Measurements from ENCODE around the gene SCART1.
A peak's percentile ranks its signal among the peaks of the same experiment; 100 is the strongest.
"Not testable (repeated sequence)": the region's sequence is repeated elsewhere in the genome, so short reads cannot be mapped to it uniquely, and the experiment has no call there.

The SCART1 gene

DNA sequence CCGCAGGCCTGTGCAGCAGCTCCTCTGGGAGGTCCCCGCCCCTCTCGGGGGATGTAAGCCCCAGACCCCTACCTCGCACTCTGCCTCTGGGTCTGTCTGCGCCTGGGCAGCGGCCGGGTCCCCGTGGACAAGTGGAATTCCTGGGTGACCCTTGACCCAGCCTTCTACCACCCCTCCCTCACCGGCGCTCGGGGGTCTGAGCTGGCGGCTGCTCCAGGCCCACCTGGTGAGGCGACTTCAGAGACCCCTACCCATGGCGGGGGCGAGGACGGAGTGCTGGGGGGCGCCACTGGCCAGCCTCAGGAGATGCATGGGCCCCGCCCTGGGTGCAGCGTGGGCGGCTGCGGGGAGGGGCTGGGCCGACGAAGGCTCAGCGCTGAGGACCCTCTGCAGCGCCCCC, 21.0 kb upstream of the SCART1 start:
- ATAC-seq, DNase-seq: not testable (repeated sequence)

DNA sequence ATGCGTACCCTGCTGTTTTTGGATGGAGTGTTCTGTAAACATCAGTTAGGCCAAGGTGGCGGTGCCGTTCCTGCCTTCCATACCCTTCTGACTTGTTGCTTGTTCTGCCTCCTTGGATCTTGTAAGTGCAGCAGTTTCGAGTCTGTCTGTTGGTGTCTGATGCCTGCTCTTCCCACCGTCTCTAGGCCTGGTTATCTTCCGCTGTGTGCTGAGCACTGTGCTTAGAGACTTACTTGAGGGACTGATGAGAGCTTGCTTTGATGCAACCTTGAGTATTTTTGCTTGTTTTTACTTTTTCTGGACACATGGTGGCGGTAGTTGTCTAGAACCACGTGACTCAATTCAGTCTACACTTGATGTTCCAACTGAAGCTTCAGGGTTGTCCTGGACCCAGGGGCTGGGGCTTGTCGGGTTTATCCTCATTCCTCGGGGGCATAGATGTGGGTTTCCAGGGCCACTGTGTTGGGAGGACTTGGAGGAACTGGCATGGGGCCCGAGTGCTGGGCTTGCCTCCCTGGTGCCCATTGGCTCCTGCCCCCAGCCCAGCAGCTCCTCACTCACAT, 15.0 kb upstream of the SCART1 start:
- ATAC-seq (no peak), DNase-seq (no peak)

DNA sequence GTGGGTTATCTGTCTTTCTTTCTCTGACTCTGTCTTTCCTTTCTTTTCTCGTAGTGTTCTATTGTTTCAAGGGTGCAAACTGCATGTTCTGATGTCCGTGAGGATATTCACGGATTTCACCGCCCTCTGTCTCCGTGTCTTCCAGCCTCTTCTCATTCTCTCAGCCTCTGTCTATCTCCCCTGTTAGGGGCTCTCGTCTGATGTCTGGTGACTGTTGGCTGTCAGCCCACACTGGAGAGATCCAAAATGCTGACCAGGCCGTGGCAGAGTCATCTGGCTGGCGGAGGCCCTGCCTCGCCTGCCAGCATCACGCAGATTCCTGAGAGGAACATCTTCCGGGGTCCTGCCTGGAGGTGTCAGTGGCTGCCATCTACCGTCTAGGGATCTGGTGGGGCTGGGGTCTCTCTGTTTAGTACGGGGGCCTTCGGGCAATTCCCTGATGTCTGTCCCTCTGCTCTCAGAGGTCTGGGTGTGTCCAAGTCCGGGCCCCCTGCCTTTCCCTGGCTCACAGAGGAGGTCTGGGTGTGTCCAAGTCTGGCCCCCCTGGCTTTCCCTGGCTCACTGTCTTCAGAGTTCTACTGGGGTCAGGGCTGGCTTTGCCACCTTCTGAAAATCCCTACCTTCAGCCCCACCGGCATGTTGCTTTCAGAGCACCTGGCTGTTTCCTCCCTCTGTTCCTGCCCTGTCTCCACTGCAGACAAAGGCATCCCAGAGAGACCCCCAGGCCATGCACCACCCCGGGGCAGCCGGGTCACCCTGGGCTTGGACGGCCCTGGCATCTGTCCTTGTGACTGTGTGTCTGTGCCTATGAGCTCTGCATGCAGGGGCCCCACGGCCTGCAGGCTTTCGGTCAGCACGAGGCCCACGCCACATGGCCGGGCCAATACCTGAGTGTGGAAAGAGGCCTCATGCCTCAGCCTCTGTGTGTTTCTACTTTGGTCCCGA, 14.0 kb upstream of the SCART1 start:
- no peak for ATAC-seq
- no peak for DNase-seq

DNA sequence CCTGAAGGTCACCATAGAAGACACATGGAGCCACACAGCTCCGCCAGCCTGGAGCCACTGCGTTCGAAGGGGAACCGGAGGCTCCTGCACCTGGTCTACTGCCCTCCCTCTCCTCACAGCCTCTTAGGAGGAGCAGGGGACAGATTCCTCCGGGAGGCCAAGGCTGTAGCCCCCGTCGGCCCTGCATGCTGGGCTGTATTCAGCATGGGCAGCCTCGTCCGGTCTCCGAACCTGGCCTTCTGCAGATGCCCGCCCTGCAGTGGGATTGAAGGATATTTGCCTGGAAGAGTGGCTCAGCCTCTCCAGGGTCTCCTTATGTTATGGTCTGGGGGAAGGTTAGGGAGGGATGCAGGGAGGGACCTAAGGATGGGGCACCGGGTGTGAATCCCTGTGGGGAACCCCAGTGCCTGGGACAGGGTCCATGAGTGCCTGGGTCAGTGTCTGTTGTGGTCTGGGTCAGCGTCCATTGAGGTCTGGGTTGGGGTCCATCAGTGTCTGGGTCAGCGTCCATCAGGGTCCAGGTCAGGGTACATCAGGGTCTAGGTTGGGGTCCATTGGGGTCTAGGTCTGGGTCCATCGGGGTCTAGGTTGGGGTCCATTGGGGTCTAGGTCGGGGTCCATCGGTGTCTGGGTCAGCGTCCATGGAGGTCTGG, 13.0 kb upstream of the SCART1 start:
- ATAC-seq (no peak), DNase-seq (no peak)

GRCh38 chr10:133441356-133441755, 12.4 kb upstream of the SCART1 start:
- DNase-seq, ATAC-seq: not testable (repeated sequence)

- DNase-seq (no peak), ATAC-seq (no peak)
Observed at GRCh38 chr10:133441780-133442179, 12.0 kb upstream of the SCART1 start.

GRCh38 chr10:133442191-133442966, 11.4 kb upstream of the SCART1 start:
- peak; percentile 41 for DNase-seq
- peak; percentile 82 for ATAC-seq

GRCh38 chr10:133442967-133443924, 10.5 kb upstream of the SCART1 start:
- DNase-seq (no peak), ATAC-seq (no peak)

DNA sequence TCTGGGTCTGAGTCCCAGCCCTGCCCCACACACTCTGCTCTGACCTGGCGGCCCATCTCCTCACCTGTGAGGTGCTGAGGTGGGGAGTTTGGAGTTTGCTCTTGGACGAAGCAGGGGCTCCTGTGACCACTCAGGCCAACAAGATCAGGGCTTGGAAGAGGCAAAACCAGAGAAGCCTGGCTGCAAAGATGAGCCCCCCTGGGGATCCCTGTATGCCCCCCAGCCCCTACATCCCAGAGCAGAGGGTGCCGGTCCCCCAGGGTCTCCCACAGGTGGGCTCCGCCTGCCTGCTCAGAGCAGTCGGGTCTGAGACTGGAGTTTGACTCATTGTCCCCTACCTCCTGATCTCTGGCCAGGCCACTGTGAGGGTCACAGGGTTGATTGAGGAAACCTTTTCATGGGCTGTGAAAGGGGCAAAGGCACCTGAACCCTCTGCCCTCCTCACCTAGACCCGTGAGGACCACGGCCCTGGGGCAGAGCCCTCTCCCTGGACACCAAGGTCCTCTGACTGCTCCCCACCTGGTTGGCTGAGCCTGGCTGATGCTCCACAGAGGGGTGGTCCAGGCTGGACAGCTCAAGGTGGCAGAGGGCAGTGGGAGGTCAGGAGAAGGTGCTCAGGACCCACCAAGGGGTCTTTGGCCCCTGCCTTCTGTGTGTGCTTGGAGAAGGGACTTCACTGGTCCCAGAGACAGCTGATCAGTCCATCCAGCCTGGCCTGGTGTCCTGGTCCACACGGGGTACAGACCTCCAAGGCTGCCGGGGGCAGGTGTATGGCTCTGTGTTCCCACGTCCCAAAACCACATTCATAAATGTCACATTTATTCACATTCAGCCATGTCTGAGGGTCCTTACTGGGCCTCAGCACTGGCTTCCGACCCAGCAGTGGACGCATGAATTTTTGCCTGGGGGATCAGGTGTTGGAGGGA, 9.1 kb upstream of the SCART1 start:
- no peak for DNase-seq
- ATAC-seq = no peak

DNA sequence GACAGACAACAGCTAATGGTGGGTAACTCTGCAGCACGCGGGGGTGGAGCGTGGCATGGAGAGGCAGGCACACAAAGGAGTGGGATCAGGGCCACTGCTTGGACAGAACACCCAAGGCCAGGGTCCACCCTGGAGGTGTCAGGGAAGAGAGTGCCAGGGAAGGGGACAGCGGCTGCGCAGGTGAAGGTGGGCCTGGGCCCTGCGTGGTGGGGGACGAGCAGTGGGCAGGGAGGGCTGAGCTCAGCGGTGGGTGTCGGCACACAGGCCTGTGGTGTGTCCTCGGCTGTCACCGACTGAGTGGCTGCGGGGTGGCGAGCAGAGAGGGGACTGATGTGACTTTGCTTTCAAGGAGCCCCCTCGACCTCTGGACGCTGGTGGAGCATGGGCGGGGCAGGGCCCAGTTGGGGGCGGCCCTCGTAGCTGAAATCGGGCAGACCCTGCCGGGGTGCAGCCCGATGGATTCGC, 8.4 kb upstream of the SCART1 start:
- DNase-seq = no peak
- no peak for ATAC-seq

GRCh38 chr10:133445751-133446708, 7.7 kb upstream of the SCART1 start:
- no peak for DNase-seq
- ATAC-seq = no peak

GRCh38 chr10:133446979-133447378, 6.8 kb upstream of the SCART1 start:
- ATAC-seq (no peak), DNase-seq (no peak)

GRCh38 chr10:133448120-133448519, 5.6 kb upstream of the SCART1 start:
- DNase-seq = no peak
- ATAC-seq = no peak

- no peak for ATAC-seq
- DNase-seq = no peak
Observed at GRCh38 chr10:133451346-133451745, 2.4 kb upstream of the SCART1 start.

DNA sequence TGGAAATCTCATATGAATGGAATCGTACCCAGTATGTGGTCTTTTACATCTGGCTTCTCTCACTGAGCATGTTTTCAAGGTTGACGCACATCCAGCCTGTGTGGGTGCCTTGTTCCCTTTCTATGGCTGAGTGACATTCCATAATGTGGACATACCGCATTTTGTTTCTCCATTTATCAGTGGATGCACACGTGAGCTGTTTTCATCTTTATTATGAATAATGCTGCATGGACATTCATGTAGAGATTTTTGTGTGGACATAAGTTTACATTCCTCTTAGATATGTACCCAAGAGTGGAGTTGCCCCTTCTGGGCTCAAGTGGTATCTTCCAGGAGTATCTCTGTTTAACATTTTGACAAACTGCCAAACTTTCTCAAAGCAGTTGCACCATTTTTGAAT, 1.3 kb upstream of the SCART1 start:
- DNase-seq = no peak
- no peak for ATAC-seq

DNA sequence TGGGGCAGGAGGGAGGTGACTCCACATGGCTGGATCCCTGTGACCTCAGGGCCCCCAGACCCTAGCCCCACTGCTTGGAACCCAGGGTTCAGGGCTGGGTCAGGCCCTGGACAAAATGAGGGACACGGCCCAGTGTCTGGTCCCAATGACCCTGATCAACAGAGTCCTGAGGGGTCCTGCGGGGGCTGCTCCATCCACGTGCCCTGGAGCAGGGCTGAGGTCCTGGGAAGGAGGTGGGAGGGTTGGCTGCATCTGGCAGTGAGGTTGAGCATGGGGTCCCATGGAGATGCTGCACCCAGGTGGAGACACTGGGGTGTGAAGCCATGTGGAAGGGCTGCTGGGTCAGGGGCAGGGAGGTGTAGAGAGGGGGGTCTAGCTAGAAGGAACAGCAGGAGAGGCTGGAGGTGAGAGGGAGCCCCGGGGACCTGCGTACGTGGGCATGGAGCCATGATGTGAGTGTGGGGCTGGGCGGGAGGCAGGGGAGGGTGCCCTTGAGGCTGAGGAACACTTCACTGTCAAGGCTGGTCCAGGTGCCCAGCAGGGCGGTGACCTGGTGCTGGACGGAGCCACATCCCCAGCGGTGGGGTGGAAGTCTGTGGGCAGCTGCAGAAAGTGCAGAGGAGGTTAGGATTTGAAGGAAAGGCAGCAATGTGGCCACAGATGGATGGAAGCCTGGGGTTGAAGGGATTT, 604 bp downstream of the SCART1 start:
- DNase-seq (no peak), ATAC-seq (no peak)

GRCh38 chr10:133455196-133455595, 1.5 kb downstream of the SCART1 start:
- no peak for ATAC-seq
- DNase-seq = no peak

DNA sequence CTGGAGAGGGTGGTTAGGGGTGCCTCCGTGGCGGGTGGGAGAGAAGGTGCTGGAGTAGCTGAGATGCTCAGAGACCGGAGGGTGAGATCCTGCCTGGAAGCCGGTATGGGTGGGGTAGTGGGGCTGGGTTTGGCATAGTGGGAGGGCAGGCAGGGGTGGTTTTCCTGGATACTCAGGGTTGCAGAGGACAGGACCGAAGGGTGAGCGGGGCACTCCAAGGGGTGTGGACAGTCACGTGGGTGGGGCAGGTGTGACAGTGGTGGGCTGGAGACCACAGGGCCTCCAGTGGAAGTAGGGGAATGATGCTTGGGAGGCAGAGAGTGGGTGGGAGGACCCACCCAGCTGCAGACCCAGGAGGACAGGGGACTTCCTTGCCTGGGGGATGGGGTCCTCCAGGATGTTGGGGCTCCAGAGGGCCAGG, 1.9 kb downstream of the SCART1 start:
- ATAC-seq (no peak), DNase-seq (no peak)

Measured in stimulated activated naive CD8-positive, alpha-beta T cell treated with anti-CD3 and anti-CD28 coated beads, Interleukin-15, Interleukin-2, amounts not matched to agents 100 U/mL and 50 U/mL, for 24 hours (primary cell).